ENCODE measurements around the gene RPAP3.
"Not testable (repeated sequence)": the region's sequence is repeated elsewhere in the genome, so short reads cannot be mapped to it uniquely, and the experiment has no call there.

DNA sequence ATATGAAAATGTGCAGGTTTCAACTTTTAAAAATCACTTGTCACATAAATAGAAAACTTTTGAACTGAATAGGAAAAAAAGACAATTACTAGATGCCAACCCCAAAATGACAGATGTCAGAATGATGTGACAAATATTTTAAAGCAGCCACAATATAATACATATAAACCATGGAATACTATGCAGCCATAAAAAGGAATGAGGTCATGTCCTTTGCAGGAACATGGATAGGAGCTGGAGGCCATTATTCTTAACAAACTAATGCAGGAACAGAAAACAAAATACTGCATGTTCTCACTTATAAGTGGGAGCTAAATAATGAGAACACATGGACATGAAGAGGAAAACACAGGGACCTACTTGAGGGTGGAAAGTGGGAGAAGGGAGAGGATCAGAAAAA, 70.1 kb downstream of the RPAP3 start:
- TF ChIP-seq, protein P1, sequence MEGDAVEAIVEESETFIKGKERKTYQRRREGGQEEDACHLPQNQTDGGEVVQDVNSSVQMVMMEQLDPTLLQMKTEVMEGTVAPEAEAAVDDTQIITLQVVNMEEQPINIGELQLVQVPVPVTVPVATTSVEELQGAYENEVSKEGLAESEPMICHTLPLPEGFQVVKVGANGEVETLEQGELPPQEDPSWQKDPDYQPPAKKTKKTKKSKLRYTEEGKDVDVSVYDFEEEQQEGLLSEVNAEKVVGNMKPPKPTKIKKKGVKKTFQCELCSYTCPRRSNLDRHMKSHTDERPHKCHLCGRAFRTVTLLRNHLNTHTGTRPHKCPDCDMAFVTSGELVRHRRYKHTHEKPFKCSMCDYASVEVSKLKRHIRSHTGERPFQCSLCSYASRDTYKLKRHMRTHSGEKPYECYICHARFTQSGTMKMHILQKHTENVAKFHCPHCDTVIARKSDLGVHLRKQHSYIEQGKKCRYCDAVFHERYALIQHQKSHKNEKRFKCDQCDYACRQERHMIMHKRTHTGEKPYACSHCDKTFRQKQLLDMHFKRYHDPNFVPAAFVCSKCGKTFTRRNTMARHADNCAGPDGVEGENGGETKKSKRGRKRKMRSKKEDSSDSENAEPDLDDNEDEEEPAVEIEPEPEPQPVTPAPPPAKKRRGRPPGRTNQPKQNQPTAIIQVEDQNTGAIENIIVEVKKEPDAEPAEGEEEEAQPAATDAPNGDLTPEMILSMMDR (IDR thresholded peaks at IDR 0.05): not testable (repeated sequence)
- TF ChIP-seq POLR2A (IDR thresholded peaks at IDR 0.05): not testable (repeated sequence)
